ENCODE results near the gene ZSCAN9. TPM values are rescaled to one million over a fixed set of nuclear protein-coding genes. Genes with fewer than 3 reads are reported as not detected.

The ZSCAN9 gene
- total RNA-seq, 2 donors from 2014 or later = 9.2 to 10.4 TPM

GRCh38 chr6:28258877-28259777 lies 34.1 kb downstream of the ZSCAN9 start, which contains the start of gene NKAPL:
Gene NKAPL (plus strand): TSS chr6:28259297. CDS start chr6:28259372, 75 bp downstream.
- peak; percentile 96 for DNase-seq (ENCODE audit: low spot score)
- intact Hi-C loops (cut with DNase I) = no loop called here

GRCh38 chr6:28263922-28264321 lies 38.8 kb downstream of the ZSCAN9 start:
- DNase-seq (ENCODE audit: low spot score) = no peak
- intact Hi-C loops (cut with DNase I) = no loop called here

- intact Hi-C loops (cut with DNase I) = no loop called here
- DNase-seq (ENCODE audit: low spot score) = no peak
Measured at GRCh38 chr6:28264834-28265401, 39.8 kb downstream of the ZSCAN9 start.

GRCh38 chr6:28266563-28266961 lies 41.5 kb downstream of the ZSCAN9 start:
- intact Hi-C loops (cut with DNase I) = no loop called here
- DNase-seq (ENCODE audit: low spot score) = no peak

GRCh38 chr6:28266962-28267694 lies 42.1 kb downstream of the ZSCAN9 start, which contains the start of gene ZSCAN26:
Gene ZSCAN26 (plus strand): TSS chr6:28267143. CDS start chr6:28271920, 4,777 bp downstream.
- peak; percentile 95 for DNase-seq (ENCODE audit: low spot score)
- intact Hi-C loops (cut with DNase I) = no loop called here

- intact Hi-C loops (cut with DNase I) = no loop called here
- no peak for DNase-seq (ENCODE audit: low spot score)
Measured at GRCh38 chr6:28267695-28268059, 42.6 kb downstream of the ZSCAN9 start.

- no peak for DNase-seq (ENCODE audit: low spot score)
- intact Hi-C loops (cut with DNase I) = no loop called here
Measured at GRCh38 chr6:28269492-28269891, 44.4 kb downstream of the ZSCAN9 start.

- no peak for DNase-seq (ENCODE audit: low spot score)
- intact Hi-C loops (cut with DNase I) = loop anchor here in 1 of 2 donors (5.0 kb wide), 1 partner anchor 57 kb away; no protein-coding TSS in a partner anchor
Measured at GRCh38 chr6:28274888-28275287, 49.8 kb downstream of the ZSCAN9 start.

- DNase-seq (ENCODE audit: low spot score) = no peak
- intact Hi-C loops (cut with DNase I) = no loop called here
Measured at GRCh38 chr6:28277746-28278145, 52.7 kb downstream of the ZSCAN9 start.

GRCh38 chr6:28280595-28281287 lies 55.7 kb downstream of the ZSCAN9 start:
- no peak for DNase-seq (ENCODE audit: low spot score)

GRCh38 chr6:28281288-28282064 lies 56.4 kb downstream of the ZSCAN9 start, which contains the start of gene PGBD1:
Gene PGBD1 (plus strand): TSS chr6:28281572. CDS start chr6:28283814, 2,242 bp downstream.
- intact Hi-C loops (cut with DNase I) = no loop called here
- DNase-seq (ENCODE audit: low spot score) = peak; percentile 91

More at GRCh38 chr6:28280595-28281287, 55.7 kb downstream of the ZSCAN9 start:
- intact Hi-C loops (cut with DNase I) = no loop called here

GRCh38 chr6:28282926-28283325 lies 57.9 kb downstream of the ZSCAN9 start:
- DNase-seq (ENCODE audit: low spot score) = no peak
- intact Hi-C loops (cut with DNase I) = no loop called here

Other genes starting within 250 kb of the ZSCAN9 start
- under 1 TPM; 0.42 to 0.48 TPM for gene ZNF165, start 144.7 kb upstream of the ZSCAN9 start, total RNA-seq
- 1 to 10 TPM; 4.8 to 5.3 TPM for gene ZSCAN16, start 100.7 kb upstream of the ZSCAN9 start, total RNA-seq
- 10 to 100 TPM; 16.9 to 18.6 TPM for gene ZKSCAN8, start 83.4 kb upstream of the ZSCAN9 start, total RNA-seq
- 1 to 10 TPM; 3.1 to 5.6 TPM for gene ZKSCAN4, start 27.0 kb downstream of the ZSCAN9 start, total RNA-seq
- 1 to 10 TPM; 2.7 to 2.8 TPM for gene NKAPL, start 34.0 kb downstream of the ZSCAN9 start, total RNA-seq
- 10 to 100 TPM; 15.8 to 18.8 TPM for gene ZSCAN26, start 41.9 kb downstream of the ZSCAN9 start, total RNA-seq
- gene PGBD1, start 56.3 kb downstream of the ZSCAN9 start, total RNA-seq = 1 to 10 TPM; 6.0 to 6.4 TPM
- 10 to 100 TPM; 13.1 to 14.6 TPM for gene ZSCAN31, start 110.9 kb downstream of the ZSCAN9 start, total RNA-seq
- 1 to 10 TPM; 4.0 to 4.5 TPM for gene ZKSCAN3, start 124.7 kb downstream of the ZSCAN9 start, total RNA-seq
- gene ZSCAN12, start 174.5 kb downstream of the ZSCAN9 start, total RNA-seq = 1 to 10 TPM; 4.2 to 5.0 TPM
- gene ZSCAN23, start 218.2 kb downstream of the ZSCAN9 start, total RNA-seq = 1 to 10 TPM; 2.0 to 2.8 TPM